ENCODE measurements around the gene LYVE1.

GRCh38 chr11:10515418-10515817 is 53.0 kb downstream of the LYVE1 start:
- TF ChIP-seq EZH2 (IDR thresholded peaks at IDR 0.05; ENCODE audit: borderline replicate concordance, low read depth, low read length, poor library complexity, severe bottlenecking) (no peak), CTCF (conservative IDR thresholded peaks at IDR 0.05; ENCODE audit: low read depth, low read length) (no peak)

All from A673 (cell line).